ENCODE data around the gene LRRC10B.

The LRRC10B gene

DNA sequence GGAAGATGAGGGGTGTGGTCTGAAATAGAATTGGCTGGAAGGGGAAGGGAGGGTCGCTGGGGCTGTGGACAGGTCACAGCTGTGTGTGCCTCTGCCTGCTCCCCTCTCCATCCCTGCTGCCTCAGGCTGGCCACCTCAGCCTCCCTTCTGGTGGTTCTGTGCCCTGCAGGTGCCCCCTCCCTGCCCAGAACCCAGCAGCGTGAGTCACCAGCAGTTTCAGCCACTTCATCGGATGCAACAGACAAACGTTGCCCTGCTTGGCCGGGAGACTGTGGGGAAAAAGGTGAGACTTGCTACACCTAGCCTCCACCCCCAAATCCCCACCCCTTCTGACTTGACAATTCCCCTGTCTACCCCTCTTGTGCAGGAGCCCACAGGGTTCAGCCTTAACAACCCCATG, 21.8 kb upstream of the LRRC10B start:
- DNase-seq (ENCODE audit: low read depth) = no peak

GRCh38 chr11:61487342-61488025, 21.1 kb upstream of the LRRC10B start:
- DNase-seq (ENCODE audit: low read depth) = no peak

GRCh38 chr11:61488651-61489291, 19.8 kb upstream of the LRRC10B start:
- DNase-seq (ENCODE audit: low read depth) = no peak

- DNase-seq (ENCODE audit: low read depth) = no peak
Measured at GRCh38 chr11:61489833-61490721, 18.5 kb upstream of the LRRC10B start.

DNA sequence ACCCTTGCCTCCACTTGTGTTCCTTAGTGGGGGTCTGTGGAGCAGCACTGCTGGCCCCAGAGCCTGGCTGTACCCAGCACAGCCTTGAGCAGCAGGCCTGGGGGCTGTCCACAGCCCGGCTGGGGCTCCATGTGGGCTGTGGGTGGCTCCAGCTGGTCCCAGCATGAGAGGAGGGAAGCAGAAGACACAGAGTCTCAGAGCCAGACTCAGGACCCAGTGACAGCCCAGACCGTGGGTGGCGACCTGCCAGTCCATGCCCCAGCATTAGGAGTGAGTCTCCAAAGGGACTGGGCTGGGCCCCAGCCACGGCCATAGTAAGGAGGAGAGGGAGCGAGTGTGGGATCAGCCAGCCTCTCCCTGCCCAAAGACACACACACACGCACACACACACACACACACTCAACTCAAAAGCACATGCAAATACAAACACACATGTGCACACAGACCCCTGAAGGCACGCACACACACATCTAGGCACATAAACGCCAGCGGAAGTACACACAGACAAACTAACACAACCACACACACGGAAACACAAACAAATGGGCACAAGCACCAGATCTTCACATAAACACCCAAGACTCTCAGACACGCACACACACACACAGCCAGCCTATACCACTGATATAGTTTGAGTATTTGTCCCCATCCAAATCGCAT, 16.7 kb upstream of the LRRC10B start:
- DNase-seq (ENCODE audit: low read depth) = no peak

- DNase-seq (ENCODE audit: low read depth) = no peak
Measured at GRCh38 chr11:61494381-61494961, 14.1 kb upstream of the LRRC10B start.

- no peak for DNase-seq (ENCODE audit: low read depth)
Measured at GRCh38 chr11:61495801-61496601, 12.5 kb upstream of the LRRC10B start.

DNA sequence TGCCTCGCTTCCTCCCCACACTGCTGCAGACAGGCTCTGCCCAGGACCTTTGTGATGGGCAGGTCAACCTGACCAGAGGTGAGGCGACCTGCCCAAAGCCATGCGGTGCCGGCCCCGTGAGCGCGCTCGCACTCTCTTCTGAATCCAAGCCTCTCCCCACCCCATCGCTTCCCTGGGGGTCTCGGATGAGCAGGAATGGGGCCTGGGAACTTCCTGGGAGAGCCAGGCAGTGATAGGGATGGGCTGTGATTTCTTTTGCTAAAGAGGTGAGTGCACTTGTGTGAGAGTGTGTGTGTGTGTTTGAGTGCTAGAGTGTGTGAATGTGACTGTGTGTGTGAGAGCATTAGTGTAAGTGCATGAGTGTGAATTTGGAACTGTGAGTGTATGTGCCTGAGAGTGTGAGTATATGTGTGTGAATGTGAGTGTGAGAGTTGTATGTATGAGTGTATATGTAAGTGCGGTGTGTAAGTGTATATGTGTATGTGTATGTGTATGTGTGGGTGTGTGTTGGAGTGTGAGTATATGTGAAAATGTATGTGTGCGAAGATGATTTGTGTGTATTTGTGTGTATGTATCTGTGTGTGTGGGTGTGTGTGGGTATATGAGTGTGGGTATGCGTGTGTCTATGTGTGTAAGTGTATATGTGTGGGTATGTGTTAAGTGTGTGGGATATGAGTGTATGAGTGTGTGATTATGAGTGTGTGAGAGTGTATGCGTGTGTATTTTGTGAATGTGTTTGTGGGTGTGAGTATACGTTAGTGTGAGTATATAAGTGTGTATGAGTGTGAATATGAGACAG, 11.7 kb upstream of the LRRC10B start:
- DNase-seq (ENCODE audit: low read depth) = no peak

DNA sequence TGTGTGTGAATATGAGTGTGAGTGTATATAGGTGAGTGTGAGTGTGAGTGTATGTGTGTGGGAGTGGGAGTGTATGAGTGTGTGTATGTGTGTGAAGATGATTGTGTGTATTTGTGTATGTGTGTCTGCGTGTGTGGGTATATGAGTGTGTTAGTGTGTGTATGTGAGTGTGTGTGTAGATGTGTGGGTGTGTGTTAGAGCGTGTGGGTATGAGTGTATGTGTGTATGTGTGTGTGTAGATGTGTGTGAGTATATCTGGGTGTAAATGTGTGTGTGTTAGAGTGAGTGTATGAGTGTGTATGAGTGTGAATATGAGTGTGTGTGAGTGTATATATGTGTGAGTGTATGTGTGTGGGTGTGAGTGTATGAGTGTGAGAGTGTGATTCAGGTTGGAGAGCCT, 11.1 kb upstream of the LRRC10B start:
- DNase-seq (ENCODE audit: low read depth) = no peak

DNA sequence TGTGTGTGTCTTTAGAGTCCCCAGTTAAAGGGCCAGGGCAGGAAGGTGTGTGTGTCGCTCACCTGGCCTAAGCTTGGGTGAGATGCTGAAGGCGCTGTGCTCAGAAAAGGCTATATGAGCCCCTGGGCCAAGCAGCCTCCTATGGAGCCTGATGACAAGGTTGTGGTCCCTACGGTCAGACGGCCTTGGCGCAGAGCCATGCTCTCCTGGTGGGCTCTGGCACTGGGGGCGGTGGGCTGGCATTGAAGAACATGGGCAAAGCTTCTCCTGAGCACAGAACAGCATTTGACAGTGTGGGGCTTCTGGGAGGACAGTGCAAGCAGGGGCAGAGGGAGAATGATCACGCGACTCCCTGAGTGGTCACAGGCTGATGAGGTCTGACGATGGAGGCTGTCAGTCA, 10.7 kb upstream of the LRRC10B start:
- no peak for DNase-seq (ENCODE audit: low read depth)

GRCh38 chr11:61498767-61499341, 9.7 kb upstream of the LRRC10B start:
- DNase-seq (ENCODE audit: low read depth) = no peak

DNA sequence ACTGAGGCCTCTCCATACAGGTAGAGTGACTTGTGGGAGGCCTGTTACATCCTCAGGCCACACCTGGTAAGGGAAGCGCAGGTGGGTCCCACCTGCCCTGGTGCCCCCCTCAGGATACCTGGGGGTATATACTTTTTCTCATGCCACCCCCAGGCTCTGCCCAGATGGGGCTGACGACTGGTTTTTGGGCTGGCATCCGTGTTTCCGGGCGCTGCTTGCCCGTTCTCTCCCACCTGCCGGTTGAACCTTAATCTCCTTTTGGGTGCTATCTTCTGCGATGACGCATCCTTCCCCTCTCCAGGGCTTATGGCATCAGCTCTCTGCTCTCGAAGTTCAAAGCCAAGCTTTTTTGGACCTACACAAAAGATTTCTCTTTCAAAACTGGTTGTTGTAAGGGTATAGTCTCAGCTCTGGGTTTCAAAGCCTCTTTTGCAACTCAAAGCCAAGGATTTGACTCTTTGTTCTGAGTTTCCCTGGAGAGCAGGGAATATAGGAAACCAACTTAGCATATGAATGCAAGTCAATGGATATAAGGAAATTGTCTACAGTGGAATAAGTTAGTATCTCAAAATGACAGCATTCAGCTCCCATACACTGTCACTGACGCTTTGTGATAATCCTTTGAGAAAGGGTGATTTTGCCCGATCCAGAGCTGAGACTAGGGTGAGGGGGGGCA, 8.6 kb upstream of the LRRC10B start:
- DNase-seq (ENCODE audit: low read depth) = no peak

- DNase-seq (ENCODE audit: low read depth) = no peak
Measured at GRCh38 chr11:61502522-61502921, 6.0 kb upstream of the LRRC10B start.

DNA sequence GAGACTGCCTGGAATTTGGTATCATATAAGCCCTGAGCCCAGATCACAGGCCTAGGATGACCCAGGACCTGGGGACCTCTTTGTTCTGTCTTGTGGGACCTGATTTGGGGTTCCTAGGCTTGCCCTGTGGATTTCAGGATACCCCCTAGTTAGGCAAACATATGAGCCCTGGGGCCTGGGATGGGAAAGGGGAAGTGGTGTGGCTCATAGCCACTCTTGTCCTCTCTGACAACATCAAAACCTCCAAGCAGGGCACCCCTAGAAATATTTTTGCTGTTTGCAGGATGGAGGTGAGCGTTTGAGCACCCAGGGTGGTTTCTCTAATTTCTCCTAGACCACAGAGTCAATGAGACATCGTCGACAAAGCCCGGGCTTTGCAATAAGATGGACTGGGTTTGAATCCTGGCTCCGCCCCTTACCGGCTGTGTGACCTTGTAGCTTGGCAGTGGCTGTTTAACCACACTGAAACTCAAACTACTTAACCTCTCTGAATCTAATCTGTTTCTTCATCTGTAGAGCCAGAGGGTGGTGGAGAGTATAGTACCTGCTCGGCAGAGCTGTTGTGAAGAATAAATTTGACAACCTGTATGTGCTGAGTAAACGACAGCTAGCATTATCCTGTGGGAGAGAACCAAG, 5.3 kb upstream of the LRRC10B start:
- DNase-seq (ENCODE audit: low read depth) = no peak

DNA sequence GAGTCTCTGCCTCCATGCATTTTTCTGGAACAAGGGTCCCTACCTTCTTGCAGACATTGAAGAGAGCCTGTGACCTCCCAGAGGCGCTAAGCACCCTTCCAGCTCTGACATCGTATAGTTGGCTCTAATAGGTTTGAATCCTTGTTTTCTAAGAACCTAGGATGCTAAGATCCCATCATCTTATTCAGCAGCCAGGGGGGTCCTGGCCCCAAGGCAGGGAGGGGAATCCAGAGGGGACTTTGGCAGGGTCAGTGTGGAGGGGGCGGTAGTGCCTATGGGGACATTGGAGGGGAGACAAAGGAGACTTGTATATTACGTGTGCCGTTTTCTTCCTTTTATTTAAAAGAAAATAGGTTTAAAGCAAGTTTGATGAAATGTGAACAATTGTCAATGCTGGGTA, 3.4 kb upstream of the LRRC10B start:
- DNase-seq (ENCODE audit: low read depth) = no peak

GRCh38 chr11:61505640-61506155, 2.9 kb upstream of the LRRC10B start:
- no peak for DNase-seq (ENCODE audit: low read depth)

- DNase-seq (ENCODE audit: low read depth) = no peak
Measured at GRCh38 chr11:61507012-61507768, 1.4 kb upstream of the LRRC10B start.

Data from CMK (cell line).